ENCODE results near the gene CCDC9. TPM values are rescaled to one million over a fixed set of nuclear protein-coding genes. Genes with fewer than 3 reads are reported as not detected.
A peak's percentile ranks its signal among the peaks of the same experiment; 100 is the strongest.

Gene CCDC9
- total and polyA plus RNA-seq, 2 of the 13 experiments (the other 11 are each of a cell fraction or from before 2014, with no cell fraction given) = 2.9 to 6.3 TPM

DNA sequence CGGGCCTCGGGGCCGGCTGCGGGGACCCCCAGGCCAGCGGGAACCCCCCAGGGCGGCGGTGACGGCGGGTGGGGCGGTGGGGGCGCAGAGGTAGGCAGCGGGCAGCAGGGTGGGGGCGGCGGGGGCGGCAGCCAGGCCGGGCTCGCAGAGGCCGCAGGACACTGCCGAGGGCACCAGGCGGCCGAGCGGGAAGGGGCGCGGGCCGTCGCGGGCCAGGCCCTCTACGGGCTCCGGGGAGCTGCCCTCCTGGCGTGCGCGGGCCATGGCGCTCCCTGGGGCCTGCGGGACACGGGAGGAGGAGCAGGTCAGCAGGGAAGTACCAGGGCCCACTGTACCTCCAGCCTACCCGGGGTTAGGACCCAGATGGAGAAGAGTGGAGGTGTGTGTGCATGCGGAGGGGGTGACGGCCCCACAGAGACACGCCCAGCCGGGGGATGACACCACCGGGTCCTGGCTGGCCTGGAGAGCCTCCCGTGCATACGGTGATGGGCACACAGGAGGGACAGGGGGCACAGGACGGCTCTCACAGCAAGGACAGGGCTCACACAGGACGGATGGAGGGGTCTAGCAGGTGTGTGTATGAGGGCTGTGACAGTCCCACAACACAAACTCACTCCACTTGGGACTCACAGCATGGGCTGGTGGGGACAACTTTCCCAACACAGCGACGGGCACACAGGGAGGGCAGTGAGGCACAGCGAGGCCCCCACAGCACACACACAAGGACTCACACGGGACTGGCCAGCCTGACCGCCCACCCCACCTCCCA, 28.0 kb upstream of the CCDC9 start (continued):
- TF ChIP-seq KLF12 (CRISPR knock-in tag; IDR thresholded peaks at IDR 0.05; ENCODE audit: borderline replicate concordance) (peak; percentile 58; the same call in 1 of the 2 replicates), RXRA (CRISPR knock-in tag; IDR thresholded peaks at IDR 0.05) (peak; percentile 61), TRIM24 (CRISPR knock-in tag; IDR thresholded peaks at IDR 0.05) (0 out of 2 replicates have a peak, but pooled peaks have one; percentile 9), CEBPB (IDR thresholded peaks at IDR 0.05; ENCODE audit: borderline replicate concordance, low read depth, low read length) (no peak), GTF3A (CRISPR knock-in tag; conservative IDR thresholded peaks at IDR 0.05) (no peak), NFATC3 (CRISPR knock-in tag; IDR thresholded peaks at IDR 0.05) (no peak), ZSCAN31 (CRISPR knock-in tag; IDR thresholded peaks at IDR 0.05; ENCODE audit: low read depth) (0 out of 2 replicates have a peak, but pooled peaks have one; percentile 22), NR2F6 (IDR thresholded peaks at IDR 0.05) (no peak), NR2F6 (CRISPR knock-in tag; IDR thresholded peaks at IDR 0.05) (peak; percentile 47; the same call in 1 of the 2 replicates), ZNF703 (CRISPR knock-in tag; IDR thresholded peaks at IDR 0.05; ENCODE audit: borderline replicate concordance) (no peak), ASH2L (IDR thresholded peaks at IDR 0.05; ENCODE audit: insufficient read length, low read depth, low read length) (peak; percentile 24), ETV5 (CRISPR knock-in tag; IDR thresholded peaks at IDR 0.05; ENCODE audit: borderline replicate concordance) (peak; percentile 35; the same call in 1 of the 2 replicates), ZFP37 (CRISPR knock-in tag; IDR thresholded peaks at IDR 0.05; ENCODE audit: borderline replicate concordance) (no peak; the same call in 1 of the 2 replicates), SNRNP70 (IDR thresholded peaks at IDR 0.05; ENCODE audit: low read depth, low read length) (no peak), ZNF747 (CRISPR knock-in tag; IDR thresholded peaks at IDR 0.05; ENCODE audit: borderline replicate concordance) (0 out of 2 replicates have a peak, but pooled peaks have one; percentile 40), PHB2 (IDR thresholded peaks at IDR 0.05; ENCODE audit: partially characterized antibody) (no peak)
- TF ChIP-seq, protein P1, sequence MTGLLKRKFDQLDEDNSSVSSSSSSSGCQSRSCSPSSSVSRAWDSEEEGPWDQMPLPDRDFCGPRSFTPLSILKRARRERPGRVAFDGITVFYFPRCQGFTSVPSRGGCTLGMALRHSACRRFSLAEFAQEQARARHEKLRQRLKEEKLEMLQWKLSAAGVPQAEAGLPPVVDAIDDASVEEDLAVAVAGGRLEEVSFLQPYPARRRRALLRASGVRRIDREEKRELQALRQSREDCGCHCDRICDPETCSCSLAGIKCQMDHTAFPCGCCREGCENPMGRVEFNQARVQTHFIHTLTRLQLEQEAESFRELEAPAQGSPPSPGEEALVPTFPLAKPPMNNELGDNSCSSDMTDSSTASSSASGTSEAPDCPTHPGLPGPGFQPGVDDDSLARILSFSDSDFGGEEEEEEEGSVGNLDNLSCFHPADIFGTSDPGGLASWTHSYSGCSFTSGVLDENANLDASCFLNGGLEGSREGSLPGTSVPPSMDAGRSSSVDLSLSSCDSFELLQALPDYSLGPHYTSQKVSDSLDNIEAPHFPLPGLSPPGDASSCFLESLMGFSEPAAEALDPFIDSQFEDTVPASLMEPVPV (CRISPR knock-in tag; IDR thresholded peaks at IDR 0.05) = no peak
- TF ChIP-seq, protein P2, sequence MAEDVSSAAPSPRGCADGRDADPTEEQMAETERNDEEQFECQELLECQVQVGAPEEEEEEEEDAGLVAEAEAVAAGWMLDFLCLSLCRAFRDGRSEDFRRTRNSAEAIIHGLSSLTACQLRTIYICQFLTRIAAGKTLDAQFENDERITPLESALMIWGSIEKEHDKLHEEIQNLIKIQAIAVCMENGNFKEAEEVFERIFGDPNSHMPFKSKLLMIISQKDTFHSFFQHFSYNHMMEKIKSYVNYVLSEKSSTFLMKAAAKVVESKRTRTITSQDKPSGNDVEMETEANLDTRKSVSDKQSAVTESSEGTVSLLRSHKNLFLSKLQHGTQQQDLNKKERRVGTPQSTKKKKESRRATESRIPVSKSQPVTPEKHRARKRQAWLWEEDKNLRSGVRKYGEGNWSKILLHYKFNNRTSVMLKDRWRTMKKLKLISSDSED (CRISPR knock-in tag; IDR thresholded peaks at IDR 0.05) = no peak
- TF ChIP-seq, protein P3, sequence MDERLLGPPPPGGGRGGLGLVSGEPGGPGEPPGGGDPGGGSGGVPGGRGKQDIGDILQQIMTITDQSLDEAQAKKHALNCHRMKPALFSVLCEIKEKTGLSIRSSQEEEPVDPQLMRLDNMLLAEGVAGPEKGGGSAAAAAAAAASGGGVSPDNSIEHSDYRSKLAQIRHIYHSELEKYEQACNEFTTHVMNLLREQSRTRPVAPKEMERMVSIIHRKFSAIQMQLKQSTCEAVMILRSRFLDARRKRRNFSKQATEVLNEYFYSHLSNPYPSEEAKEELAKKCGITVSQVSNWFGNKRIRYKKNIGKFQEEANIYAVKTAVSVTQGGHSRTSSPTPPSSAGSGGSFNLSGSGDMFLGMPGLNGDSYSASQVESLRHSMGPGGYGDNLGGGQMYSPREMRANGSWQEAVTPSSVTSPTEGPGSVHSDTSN (CRISPR knock-in tag; IDR thresholded peaks at IDR 0.05) = no peak
- TF ChIP-seq, protein P4, sequence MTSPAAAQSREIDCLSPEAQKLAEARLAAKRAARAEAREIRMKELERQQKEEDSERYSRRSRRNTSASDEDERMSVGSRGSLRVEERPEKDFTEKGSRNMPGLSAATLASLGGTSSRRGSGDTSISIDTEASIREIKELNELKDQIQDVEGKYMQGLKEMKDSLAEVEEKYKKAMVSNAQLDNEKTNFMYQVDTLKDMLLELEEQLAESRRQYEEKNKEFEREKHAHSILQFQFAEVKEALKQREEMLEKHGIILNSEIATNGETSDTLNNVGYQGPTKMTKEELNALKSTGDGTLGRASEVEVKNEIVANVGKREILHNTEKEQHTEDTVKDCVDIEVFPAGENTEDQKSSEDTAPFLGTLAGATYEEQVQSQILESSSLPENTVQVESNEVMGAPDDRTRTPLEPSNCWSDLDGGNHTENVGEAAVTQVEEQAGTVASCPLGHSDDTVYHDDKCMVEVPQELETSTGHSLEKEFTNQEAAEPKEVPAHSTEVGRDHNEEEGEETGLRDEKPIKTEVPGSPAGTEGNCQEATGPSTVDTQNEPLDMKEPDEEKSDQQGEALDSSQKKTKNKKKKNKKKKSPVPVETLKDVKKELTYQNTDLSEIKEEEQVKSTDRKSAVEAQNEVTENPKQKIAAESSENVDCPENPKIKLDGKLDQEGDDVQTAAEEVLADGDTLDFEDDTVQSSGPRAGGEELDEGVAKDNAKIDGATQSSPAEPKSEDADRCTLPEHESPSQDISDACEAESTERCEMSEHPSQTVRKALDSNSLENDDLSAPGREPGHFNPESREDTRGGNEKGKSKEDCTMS (CRISPR knock-in tag; conservative IDR thresholded peaks at IDR 0.05) = no peak
- TF ChIP-seq, protein P5, sequence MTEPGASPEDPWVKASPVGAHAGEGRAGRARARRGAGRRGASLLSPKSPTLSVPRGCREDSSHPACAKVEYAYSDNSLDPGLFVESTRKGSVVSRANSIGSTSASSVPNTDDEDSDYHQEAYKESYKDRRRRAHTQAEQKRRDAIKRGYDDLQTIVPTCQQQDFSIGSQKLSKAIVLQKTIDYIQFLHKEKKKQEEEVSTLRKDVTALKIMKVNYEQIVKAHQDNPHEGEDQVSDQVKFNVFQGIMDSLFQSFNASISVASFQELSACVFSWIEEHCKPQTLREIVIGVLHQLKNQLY (CRISPR knock-in tag; IDR thresholded peaks at IDR 0.05) = 0 out of 2 replicates have a peak, but pooled peaks have one; percentile 49
